ENCODE results near the gene DMXL1. TPM values are rescaled to one million over a fixed set of nuclear protein-coding genes. Genes with fewer than 3 reads are reported as not detected.

Gene DMXL1
- total RNA-seq, 1 donor from 2014 or later: 29.1 TPM

DNA sequence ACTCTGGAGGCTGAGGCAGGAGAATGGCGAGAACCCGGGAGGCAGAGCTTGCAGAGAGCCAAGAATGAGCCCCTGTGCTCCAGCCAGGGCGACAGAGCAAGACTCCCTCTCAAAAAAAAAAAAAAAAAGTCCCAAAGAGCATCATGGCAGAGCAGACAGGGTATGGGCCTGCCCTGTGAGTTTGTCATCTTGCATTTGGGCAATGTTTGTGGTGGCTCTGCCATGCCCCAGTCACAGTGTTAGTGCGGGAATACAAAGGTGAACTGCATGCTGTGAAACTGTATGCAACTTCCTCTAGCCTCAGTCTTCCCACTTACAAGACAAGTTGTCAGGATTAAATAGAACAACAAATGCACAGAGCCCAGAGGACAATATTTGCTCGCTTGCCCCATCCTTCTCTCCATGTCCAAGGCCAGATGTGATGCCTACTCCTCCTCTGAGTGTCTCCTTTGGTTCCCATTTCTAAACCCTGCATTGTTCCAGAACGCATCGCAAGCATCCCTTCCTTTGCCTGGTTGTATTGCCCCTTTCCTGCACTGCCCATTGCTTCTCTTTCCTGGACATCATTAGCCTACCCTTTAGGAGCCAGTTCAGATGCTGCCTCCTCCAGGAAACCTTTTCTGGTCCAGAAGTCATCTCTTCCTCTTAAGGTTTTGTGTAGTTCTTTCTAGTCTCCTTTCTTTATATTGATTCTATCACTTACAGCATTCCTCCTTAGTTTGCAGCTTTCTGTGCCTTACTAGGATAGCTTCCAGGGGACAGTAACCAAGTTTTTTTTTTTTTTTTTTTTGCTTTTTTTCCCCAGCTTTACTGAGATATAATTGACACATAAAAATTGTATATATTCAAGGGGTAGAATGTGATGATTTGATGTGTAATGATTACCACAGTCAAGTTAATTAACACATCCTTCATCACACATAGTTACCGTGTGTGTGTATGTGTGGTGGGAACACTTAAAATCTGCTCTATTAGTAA lies 215.9 kb downstream of the DMXL1 start:
- intact Hi-C loops (cut with micrococcal nuclease): loop anchor here (1.0 kb wide), 6 partner anchors 8 to 47 kb away; no protein-coding TSS in a partner anchor

DNA sequence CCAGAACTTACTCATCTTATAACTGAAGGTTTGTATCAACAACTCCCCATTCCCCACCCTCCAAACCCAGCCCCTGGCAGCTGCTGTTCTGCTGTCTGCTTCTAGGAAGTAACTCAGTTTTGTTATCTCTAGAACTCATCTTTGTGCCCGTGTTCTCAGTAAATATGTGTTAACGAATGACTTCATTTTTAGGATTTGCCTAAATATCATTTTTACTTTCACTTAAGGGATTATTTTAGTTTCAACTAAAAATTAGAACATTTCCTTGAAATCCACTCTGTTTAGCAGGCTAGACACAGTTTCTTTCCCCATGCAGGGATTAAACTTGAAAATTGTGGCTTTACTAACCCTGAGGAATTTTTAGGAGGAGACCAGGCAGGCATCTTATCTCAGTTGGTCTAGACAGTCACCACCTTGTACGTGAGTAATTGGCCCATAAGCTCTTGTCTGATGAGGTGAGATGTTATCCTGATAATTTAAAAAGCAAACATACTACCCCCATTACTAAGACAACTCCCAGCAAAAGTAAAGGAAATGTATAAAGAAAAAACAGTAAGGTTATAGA lies 216.7 kb downstream of the DMXL1 start:
- intact Hi-C loops (cut with micrococcal nuclease): loop anchor here (1.0 kb wide), 6 partner anchors 9 to 46 kb away; no protein-coding TSS in a partner anchor

DNA sequence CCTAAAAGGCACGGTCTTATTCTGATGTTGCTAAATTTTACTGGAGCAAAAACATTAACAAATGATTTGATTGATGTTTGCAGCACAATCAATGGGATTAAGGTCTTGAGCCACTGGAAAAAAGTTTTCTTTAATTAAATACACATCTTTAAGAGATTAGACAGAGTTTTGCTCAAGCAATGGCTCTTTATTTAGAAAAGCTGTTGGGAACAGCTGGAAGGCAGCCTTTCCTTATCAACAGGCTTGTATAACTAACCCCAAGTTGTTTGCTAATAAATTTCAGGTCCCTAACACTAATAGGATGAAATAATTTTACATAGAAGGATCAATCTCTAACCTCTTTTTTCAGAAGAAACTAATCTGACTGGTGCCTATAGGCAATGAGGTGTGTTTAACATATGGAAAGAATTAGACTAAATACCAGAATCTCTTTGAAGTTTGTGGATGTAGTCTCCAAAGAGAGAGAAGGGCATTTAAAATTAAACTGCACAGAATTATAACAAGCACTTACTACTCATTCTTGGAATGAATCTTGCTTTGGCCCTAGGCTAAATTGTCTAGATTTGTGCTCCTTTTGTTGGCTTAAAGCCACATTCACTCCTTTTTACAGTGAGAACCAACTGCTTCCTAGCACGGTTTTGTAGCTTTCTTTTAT lies 217.6 kb downstream of the DMXL1 start:
- intact Hi-C loops (cut with micrococcal nuclease): no loop called here

DNA sequence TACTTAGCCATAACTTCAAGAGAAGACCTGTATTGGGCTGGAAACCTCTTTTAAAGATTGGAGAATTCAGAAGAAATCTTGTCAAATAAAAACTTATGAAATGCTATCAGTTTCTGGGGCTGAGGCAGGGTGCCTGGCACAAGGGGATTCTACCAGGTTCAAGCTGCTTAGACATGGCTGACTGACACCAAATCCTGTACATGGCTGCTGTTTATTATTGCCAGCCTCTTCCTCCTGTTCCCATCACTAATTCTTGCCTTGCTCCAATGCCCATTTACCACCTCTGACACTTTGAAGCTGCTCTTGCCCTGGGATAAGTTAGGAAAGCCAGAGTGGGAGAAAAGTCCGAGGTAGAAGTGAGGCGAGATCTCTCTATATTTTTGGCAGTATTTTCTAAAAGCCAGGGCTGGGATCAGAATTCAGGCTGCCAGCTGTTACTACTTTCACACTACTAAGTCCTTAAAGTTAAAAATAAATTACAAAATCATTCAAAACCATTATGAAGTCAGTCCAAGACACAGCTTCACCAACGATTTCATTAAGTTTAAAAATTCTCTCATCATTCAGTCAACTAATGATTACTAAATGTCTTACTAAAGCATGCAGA lies 218.7 kb downstream of the DMXL1 start:
- intact Hi-C loops (cut with micrococcal nuclease): loop anchor here (1.0 kb wide), 1 partner anchor 11 kb away; no protein-coding TSS in a partner anchor

DNA sequence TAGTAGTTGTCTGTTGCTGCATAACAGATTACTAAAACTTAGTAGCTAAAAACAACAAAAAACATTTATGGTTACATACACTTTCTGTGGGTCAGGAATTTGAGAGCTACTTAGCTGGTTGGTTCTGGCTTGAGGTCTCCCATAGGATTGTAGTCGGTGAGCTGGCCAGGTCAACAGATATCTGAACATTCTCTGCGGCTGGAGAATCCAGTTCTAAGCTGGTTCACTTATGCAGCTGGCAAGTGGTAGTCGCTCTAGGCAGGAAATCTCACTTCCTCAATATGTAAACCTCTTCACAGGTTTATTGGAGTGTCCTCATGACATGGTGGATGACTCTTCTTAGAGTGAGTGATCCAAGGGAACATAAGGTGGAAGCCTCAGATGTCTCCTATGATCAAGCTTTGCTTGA lies 219.3 kb downstream of the DMXL1 start:
- intact Hi-C loops (cut with micrococcal nuclease): loop anchor here (1.0 kb wide), 1 partner anchor 10 kb away; no protein-coding TSS in a partner anchor

DNA sequence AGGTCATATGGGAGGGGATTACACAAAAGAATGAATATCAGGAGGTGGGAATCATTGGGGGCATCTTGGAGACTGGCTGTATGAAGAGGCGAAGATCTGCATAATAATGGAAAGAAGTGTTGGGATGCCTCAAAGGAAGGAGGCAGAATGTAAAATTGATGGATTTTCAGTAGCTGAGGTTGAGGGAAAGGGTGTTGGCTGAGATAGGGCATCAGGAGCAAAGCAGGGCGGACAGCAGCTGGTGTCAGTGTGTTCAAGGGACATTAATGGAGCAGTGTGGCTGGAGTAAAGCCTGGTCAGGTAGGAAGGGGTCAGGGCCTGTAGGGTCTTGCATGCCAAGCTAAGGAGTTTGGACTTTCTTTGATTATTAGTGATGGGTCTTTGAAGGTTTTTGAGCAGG lies 219.7 kb downstream of the DMXL1 start:
- intact Hi-C loops (cut with micrococcal nuclease): loop anchor here (1.0 kb wide), 1 partner anchor 10 kb away; no protein-coding TSS in a partner anchor

DNA sequence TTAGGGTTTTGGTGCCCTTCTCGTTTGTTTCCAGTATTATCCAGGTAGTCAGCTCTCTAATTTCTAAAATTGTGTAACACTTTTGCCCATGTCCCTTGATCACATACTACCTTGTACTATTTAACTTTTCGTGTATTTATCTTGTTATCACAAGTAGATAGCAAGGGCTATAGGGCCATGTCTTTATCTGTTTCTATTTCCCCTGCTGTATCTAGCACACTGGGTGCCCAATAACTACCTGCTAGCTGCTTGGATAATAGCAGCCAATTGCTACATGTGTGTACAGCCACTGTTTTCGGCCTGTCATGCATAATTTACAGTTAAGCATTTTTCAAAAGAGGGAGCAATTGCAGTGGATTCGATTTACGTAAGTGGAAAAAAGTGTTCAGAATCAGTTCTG lies 220.2 kb downstream of the DMXL1 start:
- intact Hi-C loops (cut with micrococcal nuclease): no loop called here

DNA sequence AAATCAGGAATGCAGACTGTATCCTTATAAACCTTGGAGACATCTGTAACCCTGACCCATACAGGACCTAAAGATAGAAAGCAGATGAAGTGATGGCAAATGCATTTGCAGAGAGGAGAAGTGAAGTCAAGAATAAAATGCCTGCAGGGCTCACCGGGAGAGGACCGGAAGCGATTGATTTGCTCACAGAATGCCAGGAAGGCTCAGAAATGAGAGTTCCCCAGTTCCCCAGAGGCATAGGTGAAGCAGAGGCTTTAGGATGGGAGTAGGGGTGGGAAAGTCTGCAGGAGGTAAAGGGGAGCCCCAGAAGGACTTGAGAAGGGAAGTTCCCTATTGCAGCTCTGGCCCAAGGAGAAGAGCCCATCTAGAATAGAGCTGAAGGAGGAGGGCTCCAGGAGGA lies 221.0 kb downstream of the DMXL1 start:
- intact Hi-C loops (cut with micrococcal nuclease): no loop called here

DNA sequence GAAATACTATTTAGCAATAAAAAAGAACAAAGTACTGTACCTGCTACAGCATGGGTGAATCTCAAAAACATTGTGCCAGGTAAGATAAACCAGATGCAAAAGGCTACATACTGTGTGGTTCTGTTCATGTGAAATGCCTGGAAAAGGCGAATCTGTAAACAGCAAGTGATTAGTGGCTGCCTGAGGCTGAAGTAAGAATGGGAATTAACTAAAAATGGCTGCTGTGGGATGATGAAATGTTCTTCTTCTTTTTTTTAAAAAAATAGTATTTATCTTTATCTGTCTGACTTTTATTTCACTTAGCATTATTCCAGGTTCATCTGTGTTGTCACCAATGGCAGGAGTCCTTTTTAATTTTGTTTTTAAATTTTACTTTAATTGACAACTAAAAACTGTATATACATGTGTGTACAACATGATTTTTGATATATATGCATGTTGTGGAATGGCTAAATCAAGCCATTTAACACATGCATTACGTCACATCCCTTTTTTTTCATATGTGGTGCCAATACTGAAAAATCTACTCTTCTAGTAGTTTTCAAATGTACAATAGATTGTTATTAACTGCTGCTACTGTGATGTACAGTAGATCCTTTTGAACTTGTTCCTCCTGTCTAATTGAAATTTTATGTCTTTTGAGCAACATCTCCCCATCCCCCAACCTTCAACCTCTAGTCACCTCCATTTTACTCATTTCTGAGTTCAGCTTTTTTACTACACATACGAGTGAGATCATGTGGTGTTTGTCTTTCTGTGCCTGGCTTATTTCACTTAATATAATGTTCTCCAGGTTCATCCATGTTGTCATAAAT lies 222.0 kb downstream of the DMXL1 start:
- intact Hi-C loops (cut with micrococcal nuclease): no loop called here

DNA sequence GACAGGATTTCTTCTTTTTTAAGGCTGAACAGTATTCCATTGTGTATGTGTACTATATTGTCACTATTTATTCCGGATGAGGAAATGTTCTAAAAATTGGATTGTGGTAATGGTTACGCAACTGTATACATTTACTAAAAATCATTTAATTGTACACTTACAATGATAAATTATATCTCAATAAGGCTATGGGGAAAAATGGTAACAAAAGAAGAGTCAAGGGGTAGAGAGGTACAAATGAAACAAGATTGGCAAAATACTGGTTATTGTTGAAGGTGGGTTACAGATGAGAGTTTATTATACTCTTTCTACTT lies 222.6 kb downstream of the DMXL1 start:
- intact Hi-C loops (cut with micrococcal nuclease): no loop called here

Other genes starting within 250 kb of the DMXL1 start
- 2.2 TPM in 2 replicates for gene DTWD2, start 82.5 kb upstream of the DMXL1 start, total RNA-seq

All from T-helper 1 cell treated with Interleukin-12 subunit alpha and Interleukin-12 subunit beta and Interleukin-4 antibody, amounts not matched to agents 30 ng/mL and 1 ng/mL, for 36 hours (primary cell).